GM19467 (cell line): ENCODE data around the gene TCERG1L.
"Not testable (repeated sequence)": the region's sequence is repeated elsewhere in the genome, so short reads cannot be mapped to it uniquely, and the experiment has no call there.

Experiments used
- ATAC-seq: cut with Tn5 transposase; IDR thresholded peaks from one replicate; pipeline ENCODE4 v1.9.1; 2021; ENCODE audit warnings: mild to moderate bottlenecking, moderate library complexity; ENCODE audit not compliant: unreplicated experiment

Gene TCERG1L

DNA sequence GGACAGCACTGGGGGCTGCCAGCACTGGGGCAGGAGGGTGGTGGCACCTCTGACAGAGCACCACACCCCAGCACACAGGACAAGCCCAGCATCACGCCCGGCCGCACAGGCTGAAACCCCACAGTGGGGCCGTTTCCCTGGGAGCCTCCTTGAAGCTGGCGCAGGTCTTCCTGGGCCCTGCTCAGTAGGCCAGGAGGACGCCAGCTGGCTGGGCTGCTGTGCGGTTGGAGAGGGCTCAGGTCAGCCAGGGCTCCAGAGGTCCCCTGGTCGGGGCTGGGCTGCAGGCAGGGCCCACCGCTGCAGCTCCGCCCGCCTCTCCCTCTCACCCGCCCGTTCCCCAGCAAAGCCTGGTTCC lies 137.3 kb downstream of the TCERG1L start:
- no peak for ATAC-seq

DNA sequence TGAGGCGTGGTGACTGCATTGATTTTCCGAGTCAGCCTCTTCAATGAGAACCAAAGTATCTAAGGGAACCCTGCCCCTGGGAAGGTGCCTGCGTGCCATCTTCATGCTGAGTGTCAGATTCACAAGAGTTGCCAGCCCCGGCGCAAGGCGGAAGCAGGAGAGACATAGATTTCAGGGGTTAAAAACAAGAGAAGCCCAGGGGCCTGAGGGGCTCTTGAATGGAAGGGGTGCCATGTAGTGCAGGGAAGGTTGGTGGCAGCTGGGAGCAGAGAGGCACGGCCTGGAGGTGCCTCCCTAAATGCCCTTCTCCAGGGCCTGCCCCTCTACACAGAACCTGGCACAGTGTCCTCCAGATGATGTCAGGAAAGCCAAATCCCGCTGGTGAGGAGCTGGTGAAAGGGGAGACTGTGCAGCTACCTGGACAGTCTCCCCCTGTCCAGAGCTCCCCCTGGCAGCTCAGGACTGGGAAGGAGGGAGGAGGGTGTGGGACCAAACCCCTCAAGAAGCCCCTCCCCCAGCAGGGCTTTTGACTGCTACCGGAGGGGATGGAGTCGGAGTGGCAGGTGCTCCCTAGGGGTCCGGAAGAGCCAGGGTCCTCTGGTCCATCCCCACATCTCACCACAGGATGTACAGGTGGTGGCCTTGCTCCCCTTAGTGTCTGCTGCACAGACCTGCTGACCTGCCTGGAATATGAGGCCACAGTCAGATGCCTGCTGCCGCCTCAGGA lies 137.9 kb downstream of the TCERG1L start:
- no peak for ATAC-seq

DNA sequence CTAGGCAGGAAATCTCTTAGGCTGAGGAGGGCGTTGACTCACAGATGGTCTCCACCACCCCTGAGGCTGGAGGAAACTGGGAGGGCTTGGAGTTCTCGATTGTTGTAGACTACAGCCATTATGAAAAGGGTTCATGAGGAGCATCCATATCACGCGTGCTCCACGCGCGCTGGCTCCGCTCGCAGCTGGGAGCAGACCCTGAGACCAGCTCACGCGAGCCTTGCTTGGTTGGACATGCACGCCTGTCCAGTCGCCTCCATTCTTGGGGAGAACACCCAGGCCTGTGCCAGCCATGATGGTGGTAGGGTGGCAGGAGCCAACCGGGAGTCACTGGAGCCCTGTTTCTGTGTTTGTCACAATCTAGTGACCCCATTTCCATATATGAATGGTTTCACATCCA lies 139.1 kb downstream of the TCERG1L start:
- ATAC-seq = no peak

DNA sequence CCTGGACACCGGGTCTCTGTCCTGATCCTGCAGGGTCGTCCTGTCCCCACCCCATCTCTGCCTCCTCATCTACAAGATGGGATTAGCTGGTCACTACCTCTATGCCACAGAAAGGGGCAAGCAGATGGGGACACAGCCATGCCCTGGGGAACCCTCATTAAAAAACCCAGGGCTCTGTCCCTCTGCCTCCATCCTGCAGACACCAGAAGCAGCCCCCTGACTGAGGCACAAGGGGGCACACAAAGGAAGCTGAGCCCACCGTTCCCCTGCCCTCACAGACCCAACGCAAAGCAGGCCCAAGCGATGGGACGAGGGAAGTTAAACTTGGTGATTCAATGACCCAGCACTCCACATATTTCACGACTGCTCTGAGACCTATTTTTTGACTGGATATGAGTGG lies 142.4 kb downstream of the TCERG1L start:
- ATAC-seq = no peak

DNA sequence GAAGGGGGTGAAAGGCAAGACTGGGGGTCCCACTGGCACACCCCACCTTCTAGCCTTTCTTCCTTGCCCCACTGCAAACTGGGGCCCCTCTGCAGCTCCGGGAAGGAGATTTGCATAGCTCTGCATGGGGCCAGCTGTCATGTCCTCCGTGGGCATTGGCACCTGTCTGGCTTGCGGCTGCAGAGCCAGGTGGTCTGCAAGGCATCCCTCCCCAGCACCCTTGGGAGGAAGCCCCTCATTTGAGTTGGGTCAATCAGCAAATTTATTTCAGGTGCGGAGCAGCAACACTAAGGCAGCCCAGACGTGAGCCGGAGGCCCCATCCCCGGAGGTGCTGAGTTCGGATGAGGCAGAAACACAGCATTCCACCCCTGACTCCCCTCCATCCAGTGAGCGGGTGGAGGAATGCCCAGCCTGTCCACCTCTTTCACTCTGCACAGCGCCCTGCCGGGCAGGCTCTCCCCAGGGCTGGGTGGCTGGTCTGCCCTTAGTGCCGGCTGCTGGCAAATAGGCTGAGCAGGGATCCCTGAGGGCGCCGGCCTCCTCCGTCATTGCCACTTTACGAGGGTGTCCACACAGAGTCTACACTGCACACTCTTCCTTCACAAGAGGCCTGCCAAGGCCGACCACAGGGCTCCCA lies 143.2 kb downstream of the TCERG1L start:
- ATAC-seq = no peak

DNA sequence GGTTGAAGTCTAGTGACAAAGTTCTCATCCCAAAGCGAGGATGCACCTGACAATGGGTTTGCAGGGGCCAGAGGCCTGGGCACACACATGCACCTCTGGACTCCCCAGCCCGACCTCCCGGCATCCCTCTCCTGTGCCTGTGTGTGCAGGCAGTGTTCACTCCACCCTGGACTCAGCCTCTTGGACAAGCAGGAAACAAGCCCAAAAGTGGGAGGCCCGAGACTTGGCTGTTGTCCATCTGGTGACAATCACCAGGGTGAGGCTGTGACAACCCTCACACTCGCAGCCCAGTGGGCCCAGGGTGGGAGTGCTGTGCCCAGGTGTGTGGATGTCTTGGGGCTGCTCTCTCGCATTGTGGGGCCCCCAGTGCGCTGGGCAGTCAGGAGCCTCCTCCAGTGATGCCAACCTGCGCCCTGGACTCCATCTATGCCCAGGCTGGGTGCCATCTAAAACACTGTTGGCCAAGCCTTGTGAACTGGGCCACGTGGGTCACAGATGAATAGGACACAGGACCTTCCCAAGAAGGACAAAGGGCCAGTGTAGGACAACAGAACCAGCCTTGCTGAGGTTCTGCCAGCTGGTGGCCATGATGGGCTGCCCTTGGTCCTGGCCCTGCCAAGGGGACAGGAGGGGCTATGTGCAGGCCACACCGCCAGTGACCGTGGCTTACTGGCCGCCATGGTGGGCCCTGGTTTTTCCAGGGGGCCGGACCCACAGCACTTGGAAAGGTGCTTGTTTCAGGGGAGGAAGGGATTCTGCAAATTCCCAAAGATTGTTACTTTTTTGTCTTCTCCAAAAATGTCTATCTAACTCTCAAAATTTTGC lies 144.3 kb downstream of the TCERG1L start:
- no peak for ATAC-seq

DNA sequence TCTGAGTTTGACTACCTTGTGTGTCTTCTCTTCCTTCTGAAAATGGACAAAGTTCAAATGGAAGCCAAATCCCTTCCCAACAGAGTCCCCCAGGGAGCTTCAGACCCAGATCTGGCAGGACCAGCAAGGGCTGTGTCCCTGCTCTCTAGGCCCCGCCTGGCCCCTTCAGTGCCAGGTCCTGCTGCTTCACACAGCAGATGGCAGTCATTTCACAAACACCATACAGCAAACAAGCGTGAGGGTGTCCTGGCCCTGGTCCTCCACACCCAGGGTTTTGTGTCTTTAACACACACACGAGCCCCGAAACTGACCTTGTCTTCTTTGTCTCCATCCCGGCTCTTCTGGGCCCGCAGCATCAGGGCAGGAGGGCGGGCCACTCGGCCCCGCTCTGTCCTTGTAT lies 145.0 kb downstream of the TCERG1L start:
- ATAC-seq = no peak

DNA sequence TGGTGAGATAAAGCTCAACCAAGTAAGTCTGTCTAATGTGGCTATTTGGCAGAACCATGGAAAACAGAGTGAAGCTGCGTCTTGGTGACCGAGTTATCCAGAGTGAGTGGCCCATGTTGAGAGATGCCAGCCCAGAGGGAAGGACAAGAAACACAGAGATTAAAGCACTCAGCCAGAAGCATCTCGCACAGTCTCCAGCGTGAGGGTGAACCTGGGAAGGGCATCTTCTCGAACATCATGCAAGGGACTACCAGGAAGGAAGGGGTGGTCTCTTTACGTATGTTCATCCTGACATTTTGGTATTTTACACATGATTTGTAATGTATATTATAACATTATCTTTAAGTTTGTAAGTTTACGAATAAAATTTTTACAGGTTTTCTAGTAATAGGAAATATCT lies 146.4 kb downstream of the TCERG1L start:
- ATAC-seq = no peak

DNA sequence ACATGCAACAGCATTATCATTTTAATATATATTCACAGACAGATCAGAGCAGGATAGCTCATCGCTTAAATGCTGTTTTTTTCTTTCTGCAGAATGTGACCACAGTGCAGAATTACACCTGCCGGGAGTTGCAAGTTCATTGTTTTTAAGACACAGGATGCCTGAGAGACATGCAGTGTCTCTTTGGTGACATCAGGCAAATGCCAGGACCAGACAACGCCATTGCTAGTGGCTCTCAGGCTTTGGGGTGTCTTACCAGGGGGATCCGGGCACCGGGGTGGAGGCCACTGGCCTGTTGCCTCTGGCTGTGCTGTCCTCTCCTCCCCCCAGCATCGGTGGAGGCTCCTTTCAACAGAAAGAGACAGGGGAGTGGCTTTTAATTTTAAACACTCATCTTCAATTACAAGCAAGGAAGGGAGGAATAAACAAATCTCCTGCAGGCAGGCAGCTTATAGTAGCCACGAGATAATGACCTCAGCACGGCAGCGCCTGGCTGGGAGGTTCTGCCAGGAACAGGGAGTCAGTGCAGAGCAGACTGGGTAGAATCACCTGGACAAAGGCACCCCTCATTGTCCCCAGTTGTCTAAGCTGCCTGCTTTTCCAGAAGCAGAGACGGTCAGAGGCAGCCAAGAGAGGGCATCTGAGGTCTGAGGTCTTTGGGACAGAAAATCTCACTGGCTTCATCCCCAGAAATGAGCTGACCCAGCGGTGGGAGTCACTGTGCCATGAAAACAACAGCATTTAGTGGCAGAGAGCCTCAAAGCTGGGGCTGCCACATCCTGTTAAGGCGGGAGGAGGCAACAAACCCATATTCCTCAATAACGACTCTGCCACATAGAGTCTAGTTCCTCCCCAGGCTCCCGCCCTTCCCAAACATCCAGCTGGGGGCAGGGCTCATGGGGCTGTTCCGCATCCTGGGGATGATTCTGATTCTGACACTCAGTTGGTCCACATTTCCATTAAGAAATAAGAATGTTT lies 148.4 kb downstream of the TCERG1L start:
- no peak for ATAC-seq

DNA sequence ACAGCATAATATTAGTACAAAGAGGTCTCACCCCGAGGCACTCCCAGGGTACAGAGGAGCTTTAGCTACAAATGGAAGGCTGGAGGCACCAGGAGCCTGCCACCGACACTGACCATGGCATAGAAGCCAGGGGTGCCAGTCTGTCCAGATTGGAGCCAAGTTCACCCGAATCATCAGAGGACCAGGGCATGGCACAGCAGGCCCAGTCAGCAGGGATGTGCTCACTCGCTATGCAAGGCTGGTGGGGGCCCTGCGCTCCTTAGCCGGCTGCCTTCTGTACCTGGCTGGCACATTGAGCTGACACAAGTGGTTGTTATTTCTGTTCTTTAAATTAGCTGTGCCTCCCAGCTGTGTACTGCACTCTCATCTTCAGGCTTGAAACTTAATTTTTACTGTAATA lies 149.3 kb downstream of the TCERG1L start:
- no peak for ATAC-seq

DNA sequence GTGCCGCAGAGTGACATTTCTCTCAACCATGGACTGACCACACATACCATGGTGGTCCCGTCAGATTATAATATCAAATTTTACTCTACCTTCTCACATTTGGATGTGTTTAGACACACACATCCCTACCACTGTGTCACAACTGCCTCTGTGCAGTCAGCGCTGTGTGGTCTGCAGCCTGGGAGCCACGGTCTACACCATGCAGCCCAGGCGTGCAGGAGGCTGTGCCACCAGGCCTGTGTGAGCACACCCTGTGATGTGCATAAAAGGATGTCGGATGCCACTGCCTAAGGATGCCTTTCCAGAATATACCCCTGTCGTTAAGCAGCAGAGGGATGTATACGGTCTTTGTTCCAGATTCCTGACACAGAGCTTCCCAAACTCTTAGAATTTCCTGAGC lies 150.4 kb downstream of the TCERG1L start:
- no peak for ATAC-seq

DNA sequence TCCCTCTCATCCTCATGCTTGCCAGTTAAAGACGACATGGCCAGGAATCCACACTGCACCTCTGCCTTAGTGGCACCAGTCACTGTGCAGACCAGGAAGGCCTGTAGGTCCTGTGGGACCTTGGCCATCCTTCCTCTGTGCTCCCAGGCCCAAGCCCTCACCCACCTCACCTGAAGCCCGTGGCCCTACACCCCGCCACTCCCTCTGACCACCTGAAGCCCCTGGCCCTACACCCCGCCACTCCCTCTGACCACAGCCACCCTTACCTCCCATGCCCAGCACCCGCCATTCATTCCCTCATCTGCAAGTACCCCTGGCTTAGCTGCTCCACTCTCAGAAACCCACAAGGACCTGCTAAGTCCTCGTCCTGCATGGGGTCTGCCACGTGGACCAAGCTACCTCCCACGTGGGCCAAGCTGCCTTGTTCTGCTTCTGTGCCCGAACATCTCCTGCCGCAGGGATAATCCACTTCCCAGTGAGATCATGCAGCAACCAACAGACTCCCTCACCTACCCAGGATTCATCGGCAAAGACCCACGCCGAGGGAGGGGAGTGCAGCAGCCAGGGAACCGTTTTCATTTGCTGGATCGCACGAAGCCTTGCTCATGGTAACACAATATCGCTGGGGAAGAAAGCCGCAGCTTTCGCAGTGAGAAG lies 151.2 kb downstream of the TCERG1L start:
- no peak for ATAC-seq

DNA sequence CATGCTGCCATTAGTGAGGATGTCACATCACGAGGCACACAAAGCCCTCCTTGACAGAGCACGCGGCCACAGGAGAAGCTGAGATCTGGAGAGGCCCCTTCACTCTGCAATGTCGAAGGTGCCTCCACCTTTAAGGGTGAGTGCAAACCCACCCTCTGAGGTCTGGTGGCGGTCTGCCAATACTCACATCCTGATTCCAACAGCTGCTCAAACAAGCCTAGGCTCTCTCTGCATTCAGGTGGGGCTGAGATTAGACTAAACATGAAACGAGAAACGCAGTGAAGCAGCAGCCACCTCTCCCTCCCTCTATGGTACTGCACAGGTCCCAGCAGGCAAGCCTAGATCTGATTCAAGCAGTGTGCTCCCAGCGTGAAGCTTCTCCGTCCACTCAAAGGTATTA lies 151.8 kb downstream of the TCERG1L start:
- ATAC-seq = no peak

DNA sequence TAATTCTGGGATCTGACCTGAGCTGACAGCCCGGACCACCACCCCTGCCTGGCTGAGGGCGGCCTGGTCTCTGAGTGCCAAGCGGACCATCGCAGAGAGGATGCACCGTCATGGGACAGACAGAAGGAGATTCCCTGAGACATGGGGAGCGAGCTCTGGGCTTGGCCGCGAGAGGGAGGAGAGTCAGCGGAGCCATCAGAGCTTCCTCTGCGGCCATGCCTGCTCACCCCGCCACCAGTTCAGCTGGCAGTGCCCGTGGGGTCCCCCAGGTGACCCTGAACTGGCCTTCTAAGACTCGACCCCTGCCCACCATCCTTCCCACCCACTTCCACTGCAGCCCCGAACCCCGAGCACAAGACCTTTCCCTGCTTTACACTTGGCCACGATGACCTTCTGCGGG lies 152.8 kb downstream of the TCERG1L start:
- no peak for ATAC-seq

DNA sequence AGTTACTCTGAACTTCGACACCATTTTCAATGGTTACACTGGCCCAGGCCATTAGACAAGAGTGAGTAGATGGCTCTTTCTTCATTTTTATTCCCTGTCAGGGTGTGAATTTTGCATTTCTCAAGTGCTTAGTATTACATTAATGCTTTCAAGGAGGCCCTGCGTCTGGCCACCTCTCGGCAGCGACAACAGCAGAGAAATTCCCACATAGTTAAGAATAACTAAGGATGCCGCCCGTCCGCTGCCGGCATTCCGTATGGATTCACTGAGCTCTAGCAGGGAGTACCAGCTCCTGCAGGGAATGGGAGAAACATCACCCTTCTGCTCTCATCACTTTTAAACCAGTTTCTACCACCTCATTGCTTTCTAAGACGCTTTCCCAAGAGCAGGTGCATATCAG lies 153.6 kb downstream of the TCERG1L start:
- no peak for ATAC-seq

DNA sequence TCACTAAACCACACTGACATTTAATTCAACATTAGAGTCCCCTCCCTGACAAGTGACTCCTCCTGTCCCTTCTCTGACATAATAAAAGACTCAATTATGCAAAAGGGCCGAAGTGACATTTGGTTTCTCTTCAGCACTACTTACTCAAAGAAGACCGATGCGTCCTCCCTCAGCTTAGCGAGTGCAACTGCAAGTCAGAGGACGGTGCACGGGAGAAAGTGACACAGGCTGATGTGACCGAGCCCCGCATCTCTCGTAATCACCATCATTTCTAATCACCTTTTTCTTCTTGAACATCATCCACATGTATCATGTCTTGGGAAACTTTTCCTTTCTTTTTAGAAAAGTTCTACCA lies 155.7 kb downstream of the TCERG1L start:
- no peak for ATAC-seq

DNA sequence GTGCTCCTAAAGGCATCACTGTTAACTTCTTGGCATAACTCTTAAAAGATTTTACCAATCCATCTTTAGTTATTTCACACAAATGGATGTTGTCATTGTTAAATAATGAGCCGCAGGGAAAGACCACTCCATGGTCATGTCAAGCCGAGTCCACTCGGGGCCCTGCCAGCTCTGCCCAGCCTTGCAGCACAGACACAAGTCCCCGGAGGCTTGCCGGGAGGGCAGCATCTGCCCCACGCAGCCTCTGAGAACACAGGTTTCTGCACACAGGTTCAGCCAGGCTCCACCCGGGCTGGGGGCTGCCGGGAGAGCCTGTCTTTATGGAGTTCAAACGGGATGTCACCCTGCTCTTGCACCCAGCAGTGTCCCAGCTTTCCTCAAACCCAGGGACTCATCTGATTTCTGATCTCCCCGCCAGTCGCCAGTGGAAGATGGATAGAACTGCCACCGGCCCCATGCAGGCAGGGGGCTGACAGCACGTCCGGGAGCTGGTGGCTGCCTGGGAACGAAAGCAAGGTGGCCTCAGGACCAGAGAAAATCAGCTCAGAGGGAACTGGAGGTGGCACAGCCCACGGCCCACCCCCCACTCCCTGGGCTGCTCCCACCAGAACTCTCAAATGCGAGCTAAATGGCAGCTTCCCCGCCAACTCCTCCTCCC lies 156.2 kb downstream of the TCERG1L start:
- ATAC-seq = no peak

DNA sequence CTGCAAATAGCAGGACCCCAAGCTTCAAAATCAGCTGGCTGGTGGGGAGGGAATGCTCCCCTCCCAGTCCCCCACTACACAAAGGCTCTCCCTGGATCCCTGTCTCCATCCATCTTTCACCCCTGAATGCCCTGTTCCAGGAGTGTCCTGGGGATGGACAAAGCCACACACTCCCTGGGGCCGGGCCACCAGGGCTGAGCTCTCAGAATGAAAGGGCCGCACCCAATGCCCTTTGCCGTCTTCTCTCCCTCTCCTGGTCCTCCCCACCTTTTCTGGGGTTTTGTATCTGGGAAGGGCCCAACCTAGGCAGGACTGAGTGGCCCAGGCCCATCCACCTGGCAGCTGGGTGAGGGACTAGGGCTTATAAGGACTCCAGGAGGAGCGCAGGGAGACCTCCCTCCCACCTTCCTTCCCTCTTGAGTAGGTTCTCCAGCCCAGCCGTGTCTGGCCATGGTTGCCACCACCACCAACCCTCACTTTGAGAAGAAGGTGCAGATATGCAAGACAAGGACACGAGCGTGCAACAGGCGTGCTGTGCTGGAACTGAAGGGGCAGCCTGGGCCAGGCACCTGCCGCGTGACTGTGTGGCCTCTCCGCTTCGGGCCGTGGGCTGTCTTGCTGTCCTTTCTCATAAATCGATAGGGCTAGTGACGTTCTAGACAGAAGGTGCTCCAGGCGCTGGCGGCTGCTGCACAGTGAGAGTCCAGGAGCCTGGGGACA lies 157.1 kb downstream of the TCERG1L start:
- no peak for ATAC-seq

DNA sequence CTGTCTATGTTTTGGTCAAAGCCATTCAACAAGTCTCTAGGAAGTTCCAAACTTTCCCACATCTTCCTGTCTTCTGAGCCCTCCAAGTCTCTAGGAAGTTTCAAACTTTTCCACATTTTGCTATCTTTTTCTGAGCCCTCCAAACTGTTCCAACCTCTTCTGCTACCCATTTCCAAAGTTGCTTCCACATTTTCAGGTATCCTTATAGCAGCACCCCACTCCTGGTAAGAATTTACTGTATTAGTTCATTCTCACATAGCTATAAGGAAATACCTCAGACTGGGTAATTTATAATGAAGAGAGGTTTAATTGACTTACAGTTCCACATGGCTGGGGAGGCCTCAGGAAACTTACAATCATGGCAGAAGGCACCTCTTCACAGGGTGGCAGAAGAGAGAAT lies 159.1 kb downstream of the TCERG1L start:
- not testable (repeated sequence) for ATAC-seq
